GM12892 (cell line): Measurements from ENCODE around the gene KLHDC9.

Experiments used
- POLR2A ChIP-seq: IDR thresholded peaks from 2 replicates; pipeline ENCODE4 v1.6.1; 2011; ENCODE audit warnings: low read depth, low read length, control low read depth
- POLR2AphosphoS5 ChIP-seq: IDR thresholded peaks from 2 replicates; pipeline ENCODE4 v1.6.1; 2011; ENCODE audit warnings: low read depth, low read length, control low read depth
- TAF1 ChIP-seq: IDR thresholded peaks from 2 replicates; pipeline ENCODE4 v1.6.1; 2011; ENCODE audit warnings: low read depth, mild to moderate bottlenecking, control low read depth, low read length, borderline replicate concordance

- TF ChIP-seq POLR2AphosphoS5 (no peak), POLR2A (no peak), TAF1 (no peak)
These were observed 2.9 kb upstream of the KLHDC9 start for GRCh38 chr1:161095230-161095629.
